ENCODE results near the gene IL1RAPL1. TPM values are rescaled to one million over a fixed set of nuclear protein-coding genes. Genes with fewer than 3 reads are reported as not detected.

IL1RAPL1 gene
- total RNA-seq, 1 donor from 2014 or later = 2.7 TPM

GRCh38 chrX:29130905-29131304, 543.7 kb downstream of the IL1RAPL1 start:
- H3K36me3 Mint-ChIP-seq (ENCODE audit: low read depth) = no peaks in the 10 kb centered on the region
- H3K27me3 Mint-ChIP-seq (ENCODE audit: low read depth) = no peaks in the 10 kb centered on the region
- no peak overlapping the region for H3K27ac Mint-ChIP-seq (ENCODE audit: unreplicated experiment)
- H3K9me3 Mint-ChIP-seq = peaks cover 10% of the 10 kb centered on the region
- DNase-seq (ENCODE audit: low read depth, low spot score) = no peak
- H3K4me3 Mint-ChIP-seq = no peak overlapping the region
- no peaks in the 10 kb centered on the region for H3K4me1 Mint-ChIP-seq
- no peak for TF ChIP-seq CTCF (conservative IDR thresholded peaks at IDR 0.05)

DNA sequence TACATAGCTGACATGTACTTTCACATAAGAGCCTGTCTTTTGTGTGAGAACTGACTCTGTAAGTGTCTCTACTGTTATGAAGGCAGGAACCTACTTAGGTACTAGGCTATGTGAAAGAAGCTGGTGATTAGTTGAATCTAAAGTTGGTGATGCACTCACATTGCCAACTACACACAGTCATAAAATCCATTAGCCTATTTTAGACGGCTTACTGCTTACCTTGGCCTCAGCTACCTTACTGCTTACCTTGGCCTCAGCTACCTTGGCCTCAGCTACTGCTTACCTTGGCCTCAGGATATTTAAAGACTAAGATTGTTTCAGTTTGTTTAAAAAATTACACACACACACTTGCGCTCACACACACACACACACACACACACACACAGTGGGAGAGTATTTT, 549.7 kb downstream of the IL1RAPL1 start:
- Mint-ChIP-seq H3K27me3 (ENCODE audit: low read depth) (no peaks in the 10 kb centered on the region), H3K9me3 (no peaks in the 10 kb centered on the region), H3K4me3 (no peak overlapping the region)

GRCh38 chrX:29138003-29138402, 550.8 kb downstream of the IL1RAPL1 start:
- Mint-ChIP-seq H3K4me3 (no peak overlapping the region), H3K4me1 (no peaks in the 10 kb centered on the region), H3K27me3 (ENCODE audit: low read depth) (no peaks in the 10 kb centered on the region), H3K9me3 (no peaks in the 10 kb centered on the region), H3K27ac (ENCODE audit: unreplicated experiment) (no peak overlapping the region), H3K36me3 (ENCODE audit: low read depth) (no peaks in the 10 kb centered on the region)
- no peak for DNase-seq (ENCODE audit: low read depth, low spot score)
- no peak for TF ChIP-seq CTCF (conservative IDR thresholded peaks at IDR 0.05)

More for the DNA sequence above, 549.7 kb downstream of the IL1RAPL1 start:
- no peaks in the 10 kb centered on the region for H3K4me1 Mint-ChIP-seq
- no peak for DNase-seq (ENCODE audit: low read depth, low spot score)
- no peak for TF ChIP-seq CTCF (conservative IDR thresholded peaks at IDR 0.05)
- H3K27ac Mint-ChIP-seq (ENCODE audit: unreplicated experiment) = no peak overlapping the region
- H3K36me3 Mint-ChIP-seq (ENCODE audit: low read depth) = no peaks in the 10 kb centered on the region

GRCh38 chrX:29143356-29143755, 556.1 kb downstream of the IL1RAPL1 start:
- Mint-ChIP-seq H3K4me3 (no peak overlapping the region), H3K36me3 (ENCODE audit: low read depth) (no peaks in the 10 kb centered on the region), H3K4me1 (peaks cover 7% of the 10 kb centered on the region), H3K9me3 (no peaks in the 10 kb centered on the region), H3K27ac (ENCODE audit: unreplicated experiment) (no peak overlapping the region), H3K27me3 (ENCODE audit: low read depth) (no peaks in the 10 kb centered on the region)
- no peak for DNase-seq (ENCODE audit: low read depth, low spot score)
- no peak for TF ChIP-seq CTCF (conservative IDR thresholded peaks at IDR 0.05)

GRCh38 chrX:29143756-29144155, 556.5 kb downstream of the IL1RAPL1 start:
- Mint-ChIP-seq H3K4me3 (no peak overlapping the region), H3K9me3 (no peaks in the 10 kb centered on the region), H3K27me3 (ENCODE audit: low read depth) (no peaks in the 10 kb centered on the region), H3K36me3 (ENCODE audit: low read depth) (no peaks in the 10 kb centered on the region), H3K4me1 (peaks cover 7% of the 10 kb centered on the region), H3K27ac (ENCODE audit: unreplicated experiment) (no peak overlapping the region)
- no peak for TF ChIP-seq CTCF (conservative IDR thresholded peaks at IDR 0.05)
- no peak for DNase-seq (ENCODE audit: low read depth, low spot score)

- Mint-ChIP-seq H3K9me3 (no peaks in the 10 kb centered on the region), H3K36me3 (ENCODE audit: low read depth) (no peaks in the 10 kb centered on the region), H3K4me1 (peaks cover 7% of the 10 kb centered on the region), H3K4me3 (no peak overlapping the region), H3K27me3 (ENCODE audit: low read depth) (no peaks in the 10 kb centered on the region), H3K27ac (ENCODE audit: unreplicated experiment) (no peak overlapping the region)
- DNase-seq (ENCODE audit: low read depth, low spot score) = no peak
- no peak for TF ChIP-seq CTCF (conservative IDR thresholded peaks at IDR 0.05)
These were observed 558.1 kb downstream of the IL1RAPL1 start for GRCh38 chrX:29145316-29145715.
